ENCODE results near the gene CA4.

Gene CA4

DNA sequence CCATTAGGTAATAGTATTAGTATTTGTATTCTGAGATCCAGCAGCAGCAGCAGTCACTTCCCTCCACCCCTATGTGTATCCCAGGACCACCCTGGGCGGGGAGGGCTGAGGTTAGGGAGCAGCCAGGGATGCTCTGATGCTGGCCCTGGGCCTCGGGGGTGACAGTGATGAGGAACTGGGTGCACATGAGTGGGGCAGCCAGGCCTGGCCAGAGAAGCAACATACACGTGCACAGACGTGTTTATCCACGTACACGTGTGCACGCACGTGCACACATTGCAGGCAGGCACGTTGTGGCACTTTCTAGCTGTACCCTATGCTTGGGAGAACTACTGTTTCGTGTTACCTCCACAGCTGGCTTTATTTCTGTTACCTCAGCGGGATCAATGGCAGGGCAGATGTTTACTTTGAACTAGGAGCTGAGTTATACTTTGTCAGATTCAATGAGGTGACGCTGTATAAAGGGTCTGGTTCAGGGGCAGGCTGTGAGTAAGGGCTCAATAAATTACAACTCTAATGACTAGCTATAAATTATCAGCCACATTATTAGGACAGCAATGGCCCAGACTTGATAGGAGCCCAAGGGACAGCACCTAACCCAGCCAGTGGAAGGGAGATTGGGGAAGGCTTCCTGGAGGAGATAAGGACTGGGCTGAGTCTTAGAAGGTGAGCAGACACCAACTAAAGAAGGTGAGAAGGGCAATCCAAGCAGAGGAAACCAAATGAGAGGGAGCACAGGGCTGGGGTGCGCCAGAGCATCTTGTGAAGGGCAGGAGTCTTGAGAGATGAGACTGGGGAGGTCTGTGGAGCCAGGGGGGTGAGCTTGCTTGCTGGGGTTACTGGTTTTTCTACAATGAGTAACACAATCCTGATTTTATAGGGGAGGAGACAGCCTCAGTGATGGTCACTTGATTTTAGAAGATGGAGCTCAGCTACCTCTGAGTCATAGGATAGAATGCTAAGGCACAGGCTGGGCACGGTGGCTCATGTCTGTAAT lies 22.4 kb upstream of the CA4 start:
- WGBS, 2 donors (ENCODE audit: extremely low coverage in 2 of 2, insufficient read length in 2 of 2, insufficient replicate concordance in 1 of 2), result no CpG with 5 or more reads among the region's 14 CpGs
- Histone ChIP-seq H3K23ac (ENCODE audit: low read depth, low read length, poor library complexity) (no peak overlapping the region), H2AFZ (ENCODE audit: low read length) (no peak overlapping the region), H3K9me3 (replicated peaks in 1 of 2; ENCODE audit: control insufficient read depth in 2 of 2, insufficient read depth in 1 of 2, low read depth in 1 of 2, low read length in 2 of 2) (no peaks in the 10 kb centered on the region), H3K4me3 (ENCODE audit: low read length in 2 of 2) (no peak overlapping the region), H3K79me1 (ENCODE audit: low read depth, low read length) (no peaks in the 10 kb centered on the region), H2BK12ac (ENCODE audit: low read length) (no peak overlapping the region), H3K4me2 (ENCODE audit: insufficient read depth, low read length, poor library complexity, severe bottlenecking) (no peak overlapping the region), H3K4me1 (ENCODE audit: control insufficient read depth in 2 of 2, insufficient read depth in 1 of 2, low read depth in 1 of 2, low read length in 2 of 2) (peaks cover 0 to 9% of the 10 kb centered on the region in 2 donors), H3K14ac (ENCODE audit: low read length) (no peak overlapping the region), H2AK5ac (ENCODE audit: low read depth, low read length) (no peak overlapping the region), H4K8ac (ENCODE audit: low read depth, low read length) (no peak overlapping the region), H3K4ac (ENCODE audit: low read length) (no peak overlapping the region), H3K18ac (ENCODE audit: low read length) (no peak overlapping the region), H2BK120ac (ENCODE audit: low read depth, low read length) (no peak overlapping the region), H4K91ac (ENCODE audit: low read depth, low read length, poor library complexity) (no peak overlapping the region), H3K9ac (ENCODE audit: low read depth, low read length, poor library complexity) (no peak overlapping the region), H3K36me3 (replicated peaks in 1 of 2; ENCODE audit: control insufficient read depth in 2 of 2, insufficient read depth in 2 of 2, low read length in 2 of 2) (peaks cover 0 to 7% of the 10 kb centered on the region in 2 donors), H3K27me3 (ENCODE audit: control insufficient read depth in 3 of 3, insufficient read depth in 3 of 3, low read depth in 1 of 3, low read length in 3 of 3) (no peaks in the 10 kb centered on the region), H2BK5ac (ENCODE audit: low read length) (no peak overlapping the region), H3K27ac (replicated peaks; ENCODE audit: low read length) (no peak overlapping the region), H2BK15ac (ENCODE audit: low read length) (no peak overlapping the region)
- DNase-seq (ENCODE audit: low spot score), result no peak

DNA sequence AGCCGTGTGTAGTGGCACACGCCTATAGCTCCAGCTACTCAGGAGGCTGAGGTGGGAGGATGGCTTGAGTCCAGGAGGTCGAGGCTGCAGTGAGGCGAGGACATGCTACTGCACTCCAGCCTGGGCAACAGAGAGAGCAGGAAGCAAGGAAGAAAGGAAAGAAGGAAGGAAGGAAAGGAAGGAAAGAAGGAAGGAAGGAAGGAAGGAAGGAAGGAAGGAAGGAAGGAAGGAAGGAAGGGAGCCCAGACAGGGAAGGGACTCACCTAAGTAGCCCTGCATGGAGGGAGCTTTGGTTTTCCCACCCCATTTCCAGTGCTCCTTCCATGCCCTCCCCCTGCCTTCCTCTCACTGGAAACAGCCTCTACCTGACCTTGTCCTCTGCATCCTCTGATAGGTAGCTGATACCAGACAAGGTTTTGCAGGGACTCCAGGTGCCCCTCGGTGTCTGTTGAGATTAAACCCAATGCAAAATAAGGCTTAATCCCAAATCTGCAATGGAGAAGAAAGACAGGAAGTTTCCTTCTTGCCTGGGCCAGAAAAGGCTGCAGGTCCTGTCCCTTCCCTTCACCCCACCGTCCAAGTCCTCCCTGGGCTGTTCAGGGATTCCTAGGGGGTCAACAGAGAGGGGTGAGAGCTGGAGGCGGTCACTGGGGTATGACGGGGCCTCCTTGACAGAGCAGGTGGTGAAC lies 21.5 kb upstream of the CA4 start:
- H2AFZ ChIP-seq (ENCODE audit: low read length), result no peak overlapping the region
- H2BK12ac ChIP-seq (ENCODE audit: low read length), result no peak overlapping the region
- H2BK15ac ChIP-seq (ENCODE audit: low read length), result no peak overlapping the region
- H4K91ac ChIP-seq (ENCODE audit: low read depth, low read length, poor library complexity), result no peak overlapping the region
- H3K4me2 ChIP-seq (ENCODE audit: insufficient read depth, low read length, poor library complexity, severe bottlenecking), result no peak overlapping the region
- H3K4me3 ChIP-seq (ENCODE audit: low read length in 2 of 2), result no peak overlapping the region
- no peak overlapping the region for H3K4ac ChIP-seq (ENCODE audit: low read length)
- no peak overlapping the region for H2BK120ac ChIP-seq (ENCODE audit: low read depth, low read length)
- no peak overlapping the region for H3K9ac ChIP-seq (ENCODE audit: low read depth, low read length, poor library complexity)
- H3K18ac ChIP-seq (ENCODE audit: low read length), result no peak overlapping the region
- no peak for DNase-seq (ENCODE audit: low spot score)
- no peaks in the 10 kb centered on the region for H3K27me3 ChIP-seq (ENCODE audit: control insufficient read depth in 3 of 3, insufficient read depth in 3 of 3, low read depth in 1 of 3, low read length in 3 of 3)
- no peaks in the 10 kb centered on the region for H3K9me3 ChIP-seq (replicated peaks in 1 of 2; ENCODE audit: control insufficient read depth in 2 of 2, insufficient read depth in 1 of 2, low read depth in 1 of 2, low read length in 2 of 2)
- H2AK5ac ChIP-seq (ENCODE audit: low read depth, low read length), result no peak overlapping the region
- H3K23ac ChIP-seq (ENCODE audit: low read depth, low read length, poor library complexity), result no peak overlapping the region
- H3K14ac ChIP-seq (ENCODE audit: low read length), result no peak overlapping the region
- no peak overlapping the region for H2BK5ac ChIP-seq (ENCODE audit: low read length)
- no CpG with 5 or more reads among the region's 8 CpGs for WGBS, 2 donors (ENCODE audit: extremely low coverage in 2 of 2, insufficient read length in 2 of 2, insufficient replicate concordance in 1 of 2)
- no peak overlapping the region for H4K8ac ChIP-seq (ENCODE audit: low read depth, low read length)
- no peak overlapping the region for H3K27ac ChIP-seq (replicated peaks; ENCODE audit: low read length)
- peaks cover 0 to 13% of the 10 kb centered on the region in 2 donors for H3K36me3 ChIP-seq (replicated peaks in 1 of 2; ENCODE audit: control insufficient read depth in 2 of 2, insufficient read depth in 2 of 2, low read length in 2 of 2)
- H3K4me1 ChIP-seq (ENCODE audit: control insufficient read depth in 2 of 2, insufficient read depth in 1 of 2, low read depth in 1 of 2, low read length in 2 of 2), result peaks cover 0 to 9% of the 10 kb centered on the region in 2 donors
- no peaks in the 10 kb centered on the region for H3K79me1 ChIP-seq (ENCODE audit: low read depth, low read length)

DNA sequence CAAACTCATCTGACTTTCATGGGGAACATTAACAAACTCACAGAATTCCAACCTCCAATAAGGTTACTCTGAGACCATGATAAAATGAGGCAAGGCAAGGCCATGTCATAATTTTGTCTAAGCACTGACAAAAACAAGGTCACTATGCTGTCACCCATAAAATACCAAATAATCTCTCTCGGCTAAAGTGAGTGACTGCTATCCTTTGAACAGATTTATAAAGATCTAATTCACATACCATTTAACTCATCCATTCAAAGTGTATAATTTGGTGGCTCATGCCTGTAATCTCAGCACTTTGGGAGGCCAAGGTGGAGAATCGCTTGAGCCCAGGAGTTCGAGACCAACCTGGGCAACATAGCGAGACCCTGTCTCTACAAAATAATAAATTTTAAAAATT lies 20.6 kb upstream of the CA4 start:
- no peak overlapping the region for H4K91ac ChIP-seq (ENCODE audit: low read depth, low read length, poor library complexity)
- H2BK12ac ChIP-seq (ENCODE audit: low read length), result no peak overlapping the region
- no peak overlapping the region for H3K9ac ChIP-seq (ENCODE audit: low read depth, low read length, poor library complexity)
- H3K4me3 ChIP-seq (ENCODE audit: low read length in 2 of 2), result no peak overlapping the region
- H3K18ac ChIP-seq (ENCODE audit: low read length), result no peak overlapping the region
- no peak overlapping the region for H3K23ac ChIP-seq (ENCODE audit: low read depth, low read length, poor library complexity)
- no peak overlapping the region for H2BK5ac ChIP-seq (ENCODE audit: low read length)
- no peak overlapping the region for H3K27ac ChIP-seq (replicated peaks; ENCODE audit: low read length)
- H3K4me2 ChIP-seq (ENCODE audit: insufficient read depth, low read length, poor library complexity, severe bottlenecking), result no peak overlapping the region
- no peak overlapping the region for H2BK15ac ChIP-seq (ENCODE audit: low read length)
- no peak overlapping the region for H4K8ac ChIP-seq (ENCODE audit: low read depth, low read length)
- no peak overlapping the region for H3K4ac ChIP-seq (ENCODE audit: low read length)
- no peak overlapping the region for H2AFZ ChIP-seq (ENCODE audit: low read length)
- H3K9me3 ChIP-seq (replicated peaks in 1 of 2; ENCODE audit: control insufficient read depth in 2 of 2, insufficient read depth in 1 of 2, low read depth in 1 of 2, low read length in 2 of 2), result no peaks in the 10 kb centered on the region
- H3K27me3 ChIP-seq (ENCODE audit: control insufficient read depth in 3 of 3, insufficient read depth in 3 of 3, low read depth in 1 of 3, low read length in 3 of 3), result no peaks in the 10 kb centered on the region
- WGBS, 2 donors (ENCODE audit: extremely low coverage in 2 of 2, insufficient read length in 2 of 2, insufficient replicate concordance in 1 of 2), result no CpG with 5 or more reads among the region's 4 CpGs
- H3K79me1 ChIP-seq (ENCODE audit: low read depth, low read length), result no peaks in the 10 kb centered on the region
- no peak overlapping the region for H2BK120ac ChIP-seq (ENCODE audit: low read depth, low read length)
- H3K36me3 ChIP-seq (replicated peaks in 1 of 2; ENCODE audit: control insufficient read depth in 2 of 2, insufficient read depth in 2 of 2, low read length in 2 of 2), result peaks cover 0 to 15% of the 10 kb centered on the region in 2 donors
- H3K14ac ChIP-seq (ENCODE audit: low read length), result no peak overlapping the region
- DNase-seq (ENCODE audit: low spot score), result no peak
- peaks cover under 1 to 9% of the 10 kb centered on the region in 2 donors for H3K4me1 ChIP-seq (ENCODE audit: control insufficient read depth in 2 of 2, insufficient read depth in 1 of 2, low read depth in 1 of 2, low read length in 2 of 2)
- H2AK5ac ChIP-seq (ENCODE audit: low read depth, low read length), result no peak overlapping the region

DNA sequence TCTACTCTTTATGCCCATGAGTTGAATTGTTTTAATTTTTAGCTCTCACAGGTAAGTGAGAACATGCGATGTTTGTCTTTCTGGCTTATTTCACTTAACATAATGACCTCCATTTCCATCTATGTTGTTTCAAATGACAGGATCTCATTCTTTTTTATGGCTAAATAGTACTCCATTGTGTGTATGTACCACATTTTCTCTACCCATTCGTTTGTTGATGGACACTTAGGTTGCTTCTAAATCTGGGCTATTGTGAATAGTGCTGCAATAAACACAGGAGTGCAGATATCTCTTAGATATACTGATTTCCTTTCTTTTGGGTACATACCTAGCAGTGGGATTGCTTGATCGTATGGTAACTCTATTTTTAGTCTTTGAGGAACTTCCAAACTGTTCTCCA lies 19.3 kb upstream of the CA4 start:
- no CpG with 5 or more reads among the region's 3 CpGs for WGBS, 2 donors (ENCODE audit: extremely low coverage in 2 of 2, insufficient read length in 2 of 2, insufficient replicate concordance in 1 of 2)
- no peak overlapping the region for H3K27ac ChIP-seq (replicated peaks; ENCODE audit: low read length)
- no peaks in the 10 kb centered on the region for H3K9me3 ChIP-seq (replicated peaks in 1 of 2; ENCODE audit: control insufficient read depth in 2 of 2, insufficient read depth in 1 of 2, low read depth in 1 of 2, low read length in 2 of 2)
- H2BK5ac ChIP-seq (ENCODE audit: low read length), result no peak overlapping the region
- H3K4me1 ChIP-seq (ENCODE audit: control insufficient read depth in 2 of 2, insufficient read depth in 1 of 2, low read depth in 1 of 2, low read length in 2 of 2), result peaks cover 5 to 13% of the 10 kb centered on the region in 2 donors
- H2AFZ ChIP-seq (ENCODE audit: low read length), result no peak overlapping the region
- no peak overlapping the region for H3K9ac ChIP-seq (ENCODE audit: low read depth, low read length, poor library complexity)
- no peak overlapping the region for H2BK15ac ChIP-seq (ENCODE audit: low read length)
- no peak overlapping the region for H3K4me3 ChIP-seq (ENCODE audit: low read length in 2 of 2)
- peaks cover 0 to 15% of the 10 kb centered on the region in 2 donors for H3K36me3 ChIP-seq (replicated peaks in 1 of 2; ENCODE audit: control insufficient read depth in 2 of 2, insufficient read depth in 2 of 2, low read length in 2 of 2)
- no peaks in the 10 kb centered on the region for H3K79me1 ChIP-seq (ENCODE audit: low read depth, low read length)
- H3K4me2 ChIP-seq (ENCODE audit: insufficient read depth, low read length, poor library complexity, severe bottlenecking), result no peak overlapping the region
- no peaks in the 10 kb centered on the region for H3K27me3 ChIP-seq (ENCODE audit: control insufficient read depth in 3 of 3, insufficient read depth in 3 of 3, low read depth in 1 of 3, low read length in 3 of 3)
- no peak overlapping the region for H3K23ac ChIP-seq (ENCODE audit: low read depth, low read length, poor library complexity)
- H2AK5ac ChIP-seq (ENCODE audit: low read depth, low read length), result no peak overlapping the region
- H4K91ac ChIP-seq (ENCODE audit: low read depth, low read length, poor library complexity), result no peak overlapping the region
- DNase-seq (ENCODE audit: low spot score), result no peak
- H3K4ac ChIP-seq (ENCODE audit: low read length), result no peak overlapping the region
- H3K18ac ChIP-seq (ENCODE audit: low read length), result no peak overlapping the region
- no peak overlapping the region for H2BK120ac ChIP-seq (ENCODE audit: low read depth, low read length)
- H3K14ac ChIP-seq (ENCODE audit: low read length), result no peak overlapping the region
- H2BK12ac ChIP-seq (ENCODE audit: low read length), result no peak overlapping the region
- no peak overlapping the region for H4K8ac ChIP-seq (ENCODE audit: low read depth, low read length)
